K562 (cell line): ENCODE data around the gene ICA1. TPM values are rescaled to one million over a fixed set of nuclear protein-coding genes. Genes with fewer than 3 reads are reported as not detected.

Experiments
- ARID4B ChIP-seq: sonication (generic); formaldehyde crosslinking; IDR thresholded peaks from 2 replicates; pipeline ENCODE4 v1.8.0; 2022; ENCODE audit warnings: mild to moderate bottlenecking, missing genetic modification reagents
- CBFA2T2 ChIP-seq: fragments of 450-650 bp; conservative IDR thresholded peaks from 2 replicates; pipeline ENCODE4 v1.6.1; 2017; ENCODE audit warnings: mild to moderate bottlenecking
- CTBP1 ChIP-seq: fragments of 450-650 bp; IDR thresholded peaks from 2 replicates; pipeline ENCODE4 v1.6.1; 2016; ENCODE audit warnings: borderline replicate concordance
- CXXC5 ChIP-seq: fragments of 250-450 bp; sonication (Bioruptor Pico); IDR thresholded peaks from 2 replicates; pipeline ENCODE4 v1.8.0; 2022; ENCODE audit warnings: inconsistent platforms, mild to moderate bottlenecking, moderate library complexity
- EP300 ChIP-seq: IDR thresholded peaks from 2 replicates; pipeline ENCODE4 v1.6.1; 2012; ENCODE audit warnings: low read length, improper control_type of control experiment
- GATA2 ChIP-seq: sonication (generic); formaldehyde crosslinking; IDR thresholded peaks from 2 replicates; pipeline ENCODE4 v1.4.0; 2020; ENCODE audit warnings: mild to moderate bottlenecking, missing genetic modification reagents
- HSF4 ChIP-seq: fragments of 250-450 bp; sonication (Bioruptor Pico); IDR thresholded peaks from 2 replicates; pipeline ENCODE4 v2.1.2; 2022; ENCODE audit warnings: mild to moderate bottlenecking, moderate library complexity, borderline replicate concordance
- KLF16 ChIP-seq: IDR thresholded peaks from 2 replicates; pipeline ENCODE4 v1.6.1; 2016; ENCODE audit warnings: antibody characterized with exemption
- MTA2 ChIP-seq: fragments of 450-650 bp; IDR thresholded peaks from 2 replicates; pipeline ENCODE4 v1.6.1; 2016; ENCODE audit warnings: low read depth
- NR2F6 ChIP-seq: fragments of 450-650 bp; formaldehyde crosslinking; IDR thresholded peaks from 2 replicates; pipeline ENCODE4 v1.4.0; 2020; ENCODE audit warnings: mild to moderate bottlenecking
- RAD21 ChIP-seq, 2 experiments: fragments of 250-450 bp in 1 of 2; fragments of 450-650 bp in 1 of 2; sonication (Bioruptor Pico) in 1 of 2; formaldehyde crosslinking in 1 of 2; IDR thresholded peaks in 1 of 2; conservative IDR thresholded peaks in 1 of 2; 2 replicates each; pipeline versions ENCODE4 v1.4.0 to v1.8.0; 2020 to 2022; ENCODE audit warnings: mild to moderate bottlenecking in 2 of 2, moderate library complexity in 1 of 2
- SAFB ChIP-seq: fragments of 200-400 bp; formaldehyde crosslinking; IDR thresholded peaks from 2 replicates; pipeline ENCODE4 v1.6.1; 2017; ENCODE audit warnings: low read depth, low read length, borderline replicate concordance
- SAP30 ChIP-seq: fragments of 200-600 bp; sonication (generic); IDR thresholded peaks from 2 replicates; pipeline ENCODE4 v1.6.1; 2012; ENCODE audit warnings: borderline replicate concordance, low read depth, mild to moderate bottlenecking, moderate library complexity, low read length, control low read depth, inconsistent platforms; ENCODE audit not compliant: insufficient read depth, poor library complexity, severe bottlenecking
- SMAD3 ChIP-seq: fragments of 450-650 bp; formaldehyde crosslinking; conservative IDR thresholded peaks from 2 replicates; pipeline ENCODE4 v1.4.0; 2020; ENCODE audit warnings: mild to moderate bottlenecking
- SMAD4 ChIP-seq: fragments of 250-450 bp; sonication (Bioruptor Pico); conservative IDR thresholded peaks from 2 replicates; pipeline ENCODE4 v1.8.0; 2021; ENCODE audit warnings: inconsistent platforms, mild to moderate bottlenecking, moderate library complexity
- SMARCA4 ChIP-seq: fragments of 450-650 bp; IDR thresholded peaks from 2 replicates; pipeline ENCODE4 v1.6.1; 2016
- SMARCC2 ChIP-seq: fragments of 450-650 bp; IDR thresholded peaks from 2 replicates; pipeline ENCODE4 v1.6.1; 2017; ENCODE audit warnings: antibody characterized with exemption, moderate library complexity, mild to moderate bottlenecking, low read depth
- SOX6 ChIP-seq: fragments of 450-650 bp; IDR thresholded peaks from 2 replicates; pipeline ENCODE4 v1.6.1; 2014; ENCODE audit warnings: mild to moderate bottlenecking
- SP1 ChIP-seq: sonication (generic); formaldehyde crosslinking; IDR thresholded peaks from 2 replicates; pipeline ENCODE4 v1.8.1; 2022; ENCODE audit warnings: mild to moderate bottlenecking, missing genetic modification reagents
- STAT5B ChIP-seq: fragments of 250-450 bp; sonication (Bioruptor Pico); IDR thresholded peaks from 2 replicates; pipeline ENCODE4 v1.8.0; 2021; ENCODE audit warnings: mild to moderate bottlenecking, inconsistent platforms
- TAL1 ChIP-seq: fragments of 450-650 bp; IDR thresholded peaks from 2 replicates; pipeline ENCODE4 v1.6.1; 2016; ENCODE audit warnings: mild to moderate bottlenecking
- TCF7L2 ChIP-seq: fragments of 150-350 bp; IDR thresholded peaks from 2 replicates; pipeline ENCODE4 v1.6.1; 2016; ENCODE audit warnings: low read depth, mild to moderate bottlenecking, low read length, moderate library complexity
- TEAD4 ChIP-seq, 2 experiments: sonication (generic) in 1 of 2; formaldehyde crosslinking in 1 of 2; IDR thresholded peaks; 2 replicates each; pipeline versions ENCODE4 v1.6.1 to v1.8.0; 2012 to 2022; ENCODE audit warnings: borderline replicate concordance in 1 of 2, inconsistent platforms in 1 of 2, low read length in 1 of 2, mild to moderate bottlenecking in 1 of 2, missing genetic modification reagents in 1 of 2
- ZBTB7A ChIP-seq: IDR thresholded peaks from 2 replicates; pipeline ENCODE4 v1.6.1; 2011; ENCODE audit warnings: low read depth, mild to moderate bottlenecking, low read length, moderate library complexity, borderline replicate concordance; ENCODE audit not compliant: control insufficient read depth
- ZEB2 ChIP-seq: fragments of 450-650 bp; IDR thresholded peaks from 2 replicates; pipeline ENCODE4 v1.6.1; 2016
- ZNF384 ChIP-seq: IDR thresholded peaks from 2 replicates; pipeline ENCODE4 v1.6.1; 2012; ENCODE audit warnings: low read depth, low read length, improper control_type of control experiment
- polyA plus RNA-seq, 8 experiments: library from polyadenylated mRNA; depleted of rRNA in 4 of 8; stranded (reverse) in 5 of 8; unstranded in 3 of 8; fragments of >200 nt; fragmentation: Nextera tagmentation in 2 of 8; fragmentation: Illumina TruSeq in 1 of 8; extraction: Ambion mirVana in 2 of 8; extraction: Trizol in 1 of 8; gene quantifications; 2 replicates each; pipeline versions ENCODE4 v1.2.1 to v1.2.3, GENCODE V29; 2011 to 2014; ENCODE audit warnings: inconsistent platforms in 1 of 8, missing spikeins in 1 of 8
- total RNA-seq, 7 experiments: library from RNA; depleted of rRNA in 6 of 7; stranded (reverse); fragments of >200 nt in 6 of 7; fragmentation: Illumina TruSeq in 2 of 7; extraction: Trizol in 2 of 7; gene quantifications; 2 replicates each; pipeline versions ENCODE4 v1.2.1 to v1.2.3, GENCODE V29; 2011 to 2021; ENCODE audit warnings: low replicate concordance in 1 of 7

The ICA1 gene
- total and polyA plus RNA-seq, 9 of the 15 experiments (the other 6 are each of a cell fraction or from before 2014, with no cell fraction given): 7.1 to 22.3 (median 16.4) TPM

GRCh38 chr7:8131694-8132605 is 130.0 kb downstream of the ICA1 start (continued):
- TF ChIP-seq TEAD4 (IDR thresholded peaks at IDR 0.05; ENCODE audit: low read length): peak; percentile 80
- TF ChIP-seq TEAD4 (CRISPR knock-in tag; IDR thresholded peaks at IDR 0.05; ENCODE audit: borderline replicate concordance): no peak
- no peak for TF ChIP-seq ARID4B (CRISPR knock-in tag)
- peak; percentile 58 for TF ChIP-seq CBFA2T2
- peak; percentile 66; the same call in 1 of the 2 replicates for TF ChIP-seq CTBP1
- TF ChIP-seq KLF16: peak; percentile 34; the same call in 1 of the 2 replicates
- peak; percentile 73; the same call in 1 of the 2 replicates for TF ChIP-seq ZEB2
- TF ChIP-seq SMARCC2: peak; percentile 43; the same call in 1 of the 2 replicates
- no peak for TF ChIP-seq SMAD4 (CRISPR knock-in tag)
- peak; percentile 57 for TF ChIP-seq TAL1
- TF ChIP-seq SMARCA4: peak; percentile 77
- no peak for TF ChIP-seq SMAD3
- TF ChIP-seq GATA2 (CRISPR knock-in tag): peak; percentile 25; the same call in 1 of the 2 replicates
- no peak for TF ChIP-seq NR2F6 (CRISPR knock-in tag)
- TF ChIP-seq SOX6: 0 out of 2 replicates have a peak, but pooled peaks have one; percentile 38
- TF ChIP-seq ZBTB7A: no peak
- no peak for TF ChIP-seq TCF7L2
- TF ChIP-seq SP1 (CRISPR knock-in tag): 0 out of 2 replicates have a peak, but pooled peaks have one; percentile 40
- 0 out of 2 replicates have a peak, but pooled peaks have one; percentile 18 for TF ChIP-seq CXXC5 (CRISPR knock-in tag)
- no peak for TF ChIP-seq SAFB
- TF ChIP-seq EP300: peak; percentile 78
- TF ChIP-seq RAD21 (CRISPR knock-in tag; conservative IDR thresholded peaks at IDR 0.05 in 1 of 2, IDR thresholded peaks at IDR 0.05 in 1 of 2): 0 out of 4 replicates have a peak, but pooled peaks of 1 of the 2 experiments have one; percentile 2
- TF ChIP-seq MTA2: peak; percentile 51; the same call in 1 of the 2 replicates
- peak; percentile 89 for TF ChIP-seq ZNF384
- no peak for TF ChIP-seq HSF4 (CRISPR knock-in tag)
- TF ChIP-seq SAP30: no peak
- TF ChIP-seq STAT5B: no peak
